ENCODE measurements around the gene EI24. TPM values are rescaled to one million over a fixed set of nuclear protein-coding genes. Genes with fewer than 3 reads are reported as not detected.
"Not testable (repeated sequence)": the region's sequence is repeated elsewhere in the genome, so short reads cannot be mapped to it uniquely, and the experiment has no call there.

The EI24 gene
- total RNA-seq, 2 experiments from 2014 or later: 28.7 to 29.1 TPM

DNA sequence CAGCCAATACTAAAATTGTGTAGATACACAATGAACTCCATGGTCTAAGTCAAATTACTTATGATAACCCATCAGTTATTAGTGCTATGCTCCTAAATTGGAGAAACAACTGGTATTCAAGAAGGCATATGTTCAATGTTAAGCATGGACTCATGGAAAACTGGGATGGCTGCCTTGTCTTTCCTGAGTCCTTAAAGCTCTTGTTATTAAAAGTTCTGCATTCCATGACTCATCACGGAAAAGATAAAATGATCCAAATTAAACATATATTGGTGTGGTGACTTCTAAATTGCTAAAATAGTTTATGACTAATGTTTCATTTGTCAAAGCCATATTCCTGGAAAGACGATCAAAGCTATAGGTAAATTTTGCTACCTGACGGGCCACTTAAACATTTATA is 9.4 kb upstream of the EI24 start:
- peaks cover 9% of the 10 kb centered on the region for H3K9me3 Mint-ChIP-seq
- POLR2A ChIA-PET: no interaction called here
- H3K27me3 Mint-ChIP-seq: peaks cover 2% of the 10 kb centered on the region
- H3K36me3 Mint-ChIP-seq: peaks cover 4% of the 10 kb centered on the region
- intact Hi-C loops (cut with micrococcal nuclease): no loop called here
- no peak overlapping the region for H3K27ac Mint-ChIP-seq
- no peak for DNase-seq
- CTCF ChIA-PET: no interaction called here
- no peak overlapping the region for H3K4me3 Mint-ChIP-seq
- no peaks in the 10 kb centered on the region for H3K4me1 Mint-ChIP-seq (ENCODE audit: low read depth)

DNA sequence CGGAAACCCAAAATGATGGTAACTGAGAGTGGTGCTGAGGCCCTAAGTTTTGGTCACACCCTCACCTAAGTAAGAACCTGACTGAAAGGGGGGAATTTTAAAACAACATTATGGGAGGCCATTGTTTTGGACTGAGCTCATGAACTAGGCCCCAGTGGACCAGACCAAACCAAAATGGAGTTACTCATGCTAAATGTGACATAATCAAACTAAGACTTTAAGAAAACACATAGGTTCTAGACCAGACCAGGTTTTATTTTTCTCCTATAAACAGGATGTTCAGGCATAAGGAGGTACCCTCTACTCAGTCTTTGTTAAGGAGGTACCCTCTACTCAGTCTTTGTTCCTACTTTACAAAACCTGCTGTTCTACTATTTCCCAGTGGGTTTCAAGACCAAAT is 7.4 kb upstream of the EI24 start:
- CTCF ChIA-PET: interaction anchor here (0.6 kb wide), 1 partner anchor 378 kb away, joined by 4 read pairs; no protein-coding TSS in a partner anchor
- no peak for DNase-seq
- POLR2A ChIA-PET: no interaction called here
- Mint-ChIP-seq H3K4me3 (no peak overlapping the region), H3K27ac (no peak overlapping the region), H3K9me3 (no peaks in the 10 kb centered on the region), H3K4me1 (ENCODE audit: low read depth) (no peaks in the 10 kb centered on the region), H3K36me3 (no peaks in the 10 kb centered on the region), H3K27me3 (no peaks in the 10 kb centered on the region)
- intact Hi-C loops (cut with micrococcal nuclease): no loop called here

DNA sequence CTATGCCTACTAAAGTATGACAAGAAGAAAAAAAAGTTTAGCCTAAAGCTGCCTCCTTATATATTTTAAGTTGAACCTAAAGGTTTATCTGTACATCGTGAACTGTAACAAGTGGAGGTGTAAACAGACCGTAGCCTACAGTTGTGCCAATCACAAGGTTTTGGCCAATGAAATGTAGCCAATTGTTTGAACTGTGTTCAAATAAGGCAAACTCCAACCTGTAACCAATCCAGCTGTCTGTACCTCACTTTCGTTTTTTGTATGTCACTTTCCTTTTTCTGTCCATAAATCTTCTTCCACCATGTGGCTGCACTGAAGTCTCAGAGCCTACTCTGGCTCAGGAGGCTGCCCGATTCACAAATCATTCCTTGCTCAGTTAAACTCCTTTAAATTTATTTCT is 6.8 kb upstream of the EI24 start:
- Mint-ChIP-seq H3K9me3 (no peaks in the 10 kb centered on the region), H3K36me3 (no peaks in the 10 kb centered on the region), H3K4me1 (ENCODE audit: low read depth) (no peaks in the 10 kb centered on the region), H3K4me3 (no peak overlapping the region), H3K27me3 (no peaks in the 10 kb centered on the region), H3K27ac (no peak overlapping the region)
- ChIA-PET CTCF (no interaction called here), POLR2A (no interaction called here)
- intact Hi-C loops (cut with micrococcal nuclease): no loop called here
- no peak for DNase-seq

DNA sequence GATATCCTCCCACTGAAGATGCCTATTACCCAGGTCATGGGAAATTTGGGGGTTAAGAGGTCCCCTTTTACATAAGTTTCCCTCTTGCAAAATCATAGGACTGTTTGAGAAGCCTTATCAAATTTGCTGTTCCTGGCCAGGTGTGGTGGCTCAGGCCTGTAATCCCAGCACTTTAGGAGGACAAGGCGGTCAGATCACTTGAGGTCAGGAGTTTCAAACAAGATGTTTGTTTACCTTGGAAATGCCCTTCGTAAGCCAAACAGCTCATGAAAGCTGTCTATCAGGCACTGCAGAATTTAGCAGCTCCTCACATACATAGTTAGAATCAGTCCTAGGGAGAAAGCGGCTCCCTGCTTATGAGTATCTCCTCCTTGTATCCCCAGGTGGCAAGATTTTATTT is 4.9 kb upstream of the EI24 start:
- ChIA-PET CTCF (no interaction called here), POLR2A (no interaction called here)
- intact Hi-C loops (cut with micrococcal nuclease): no loop called here
- Mint-ChIP-seq H3K27ac (no peak overlapping the region), H3K9me3 (no peaks in the 10 kb centered on the region), H3K36me3 (no peaks in the 10 kb centered on the region), H3K4me3 (no peak overlapping the region), H3K4me1 (ENCODE audit: low read depth) (peaks cover 2% of the 10 kb centered on the region), H3K27me3 (no peaks in the 10 kb centered on the region)
- no peak for DNase-seq

DNA sequence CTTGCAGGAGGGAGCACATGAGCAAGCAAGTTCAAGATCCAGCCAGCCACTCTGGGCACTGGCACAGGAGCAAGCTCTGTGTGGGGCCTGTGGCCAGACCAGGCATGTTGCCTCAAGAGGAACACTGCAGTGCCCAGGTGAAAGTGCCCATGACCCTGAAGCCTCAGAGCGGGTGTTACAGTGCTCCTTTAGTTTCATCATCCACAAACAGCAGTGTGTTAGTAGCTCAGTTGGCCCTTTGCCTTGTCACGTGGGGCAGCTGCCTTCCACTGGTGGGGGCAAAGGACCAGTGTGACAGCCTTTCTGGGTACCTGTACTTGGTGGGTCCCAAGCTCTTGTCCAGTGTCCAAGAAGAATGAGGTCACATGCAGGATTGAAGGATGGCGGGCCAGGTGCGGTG is 3.0 kb upstream of the EI24 start:
- Mint-ChIP-seq H3K27ac (no peak overlapping the region), H3K4me3 (no peak overlapping the region), H3K4me1 (ENCODE audit: low read depth) (peaks cover 14% of the 10 kb centered on the region), H3K27me3 (no peaks in the 10 kb centered on the region), H3K36me3 (peaks cover 2% of the 10 kb centered on the region), H3K9me3 (no peaks in the 10 kb centered on the region)
- intact Hi-C loops (cut with micrococcal nuclease): no loop called here
- no peak for DNase-seq
- ChIA-PET CTCF (no interaction called here), POLR2A (no interaction called here)

DNA sequence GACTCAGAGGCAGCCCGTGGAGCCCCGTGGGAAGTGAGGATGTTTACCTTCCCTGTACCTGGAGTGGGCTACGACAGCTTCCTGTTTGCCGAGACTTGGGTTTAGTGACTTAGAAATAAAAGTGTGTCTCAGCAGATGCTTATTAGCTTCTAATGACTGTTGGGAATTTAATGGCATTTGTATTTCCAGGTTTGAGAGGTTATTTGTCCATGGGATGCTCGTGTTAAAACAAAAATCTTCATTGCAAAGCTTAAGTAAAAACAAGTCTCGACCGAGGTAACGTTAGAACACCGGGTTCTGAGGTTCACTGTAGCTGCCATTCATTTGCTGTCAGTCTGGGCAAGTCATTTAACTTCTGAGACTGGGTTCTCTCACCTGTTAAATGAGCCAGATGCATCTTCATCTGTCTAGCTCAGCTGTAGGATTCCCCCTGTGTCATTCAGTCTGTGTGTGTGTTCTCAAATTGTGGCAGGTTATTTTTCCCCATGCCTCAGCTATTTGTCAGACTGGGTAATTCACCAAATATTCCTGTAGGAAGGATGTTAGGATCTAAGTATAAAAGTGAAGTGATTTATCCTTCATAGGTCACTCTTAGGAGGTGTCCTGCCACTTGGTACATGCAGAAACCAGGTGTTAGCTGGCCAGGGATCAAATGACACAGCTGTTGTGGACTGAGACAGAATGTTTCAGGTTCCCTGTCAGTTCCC is 791 bp downstream of the EI24 start:
- H3K27ac Mint-ChIP-seq: peak overlapping the region; percentile 91
- ChIA-PET CTCF (interaction anchor here (0.8 to 1.6 kb wide), 10 partner anchors 14 to 807 kb away, joined by 3 to 18 read pairs (median 4); partner anchors contain the start of genes CHEK1 and STT3A), POLR2A (interaction anchor here (1.1 to 3.8 kb wide), 7 partner anchors 11 to 947 kb away, joined by 3 to 72 read pairs (median 8); partner anchors contain the start of genes CHEK1, HYLS1, STT3A and TBRG1)
- H3K36me3 Mint-ChIP-seq: peaks cover 22% of the 10 kb centered on the region
- peak; percentile 43 for DNase-seq
- intact Hi-C loops (cut with micrococcal nuclease): loop anchor here (1.0 to 5.0 kb wide), 6 partner anchors 16 to 317 kb away; partner anchors contain the start of genes CHEK1, HYLS1 and STT3A
- peaks cover 21% of the 10 kb centered on the region for H3K4me1 Mint-ChIP-seq (ENCODE audit: low read depth)
- no peaks in the 10 kb centered on the region for H3K9me3 Mint-ChIP-seq
- no peaks in the 10 kb centered on the region for H3K27me3 Mint-ChIP-seq
- peak overlapping the region; percentile 92 for H3K4me3 Mint-ChIP-seq

DNA sequence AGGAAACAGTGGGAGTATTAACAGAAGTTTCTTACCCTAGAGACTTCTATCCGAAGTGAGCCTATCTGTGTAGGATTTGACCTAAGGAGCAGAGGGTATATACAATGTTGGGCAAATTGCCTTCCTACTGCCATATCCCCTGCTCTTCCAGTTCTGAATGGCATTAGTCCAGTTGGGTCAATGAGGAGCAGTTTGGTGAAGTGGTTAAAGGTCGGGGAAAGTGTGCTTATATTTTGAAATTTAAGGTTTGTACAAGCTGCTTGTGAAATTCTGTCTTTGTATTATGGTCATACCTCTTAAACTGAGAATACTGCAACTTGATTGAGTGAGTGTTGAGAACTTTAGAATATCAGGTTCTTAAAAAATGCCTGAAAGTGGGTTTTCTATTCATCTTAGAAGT is 1.7 kb downstream of the EI24 start:
- DNase-seq: no peak
- ChIA-PET POLR2A (interaction anchor here (1.5 to 3.8 kb wide), 5 partner anchors 10 to 316 kb away, joined by 5 to 72 read pairs (median 13); partner anchors contain the start of genes CHEK1, HYLS1 and STT3A), CTCF (no interaction called here)
- H3K4me1 Mint-ChIP-seq (ENCODE audit: low read depth): peaks cover 22% of the 10 kb centered on the region
- H3K27ac Mint-ChIP-seq: peak overlapping the region; percentile 34
- peak overlapping the region; percentile 92 for H3K4me3 Mint-ChIP-seq
- H3K27me3 Mint-ChIP-seq: no peaks in the 10 kb centered on the region
- intact Hi-C loops (cut with micrococcal nuclease): loop anchor here (1.0 to 5.0 kb wide), 4 partner anchors 15 to 57 kb away; partner anchors contain the start of gene CHEK1
- H3K36me3 Mint-ChIP-seq: peaks cover 27% of the 10 kb centered on the region
- H3K9me3 Mint-ChIP-seq: no peaks in the 10 kb centered on the region

DNA sequence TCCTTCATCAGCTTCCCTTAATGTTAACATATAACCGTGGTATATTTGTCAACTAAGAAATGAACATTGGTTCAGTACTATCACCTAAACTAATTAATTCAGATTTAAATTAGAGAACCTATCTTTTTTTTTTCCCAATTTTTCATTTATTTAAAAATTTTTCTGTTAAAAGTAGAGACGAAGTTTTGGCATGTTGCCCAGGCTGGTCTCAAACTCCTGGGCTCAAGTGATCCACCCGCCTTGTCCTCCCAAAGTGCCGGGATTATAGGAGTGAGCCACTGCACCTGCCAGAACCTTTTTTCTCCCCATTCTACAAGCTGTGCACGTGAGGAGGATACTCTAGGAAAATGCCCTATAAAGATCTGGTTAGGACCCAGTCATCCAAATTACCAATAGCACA is 3.6 kb downstream of the EI24 start:
- Mint-ChIP-seq H3K9me3 (no peaks in the 10 kb centered on the region), H3K36me3 (peaks cover 36% of the 10 kb centered on the region), H3K27ac (no peak overlapping the region), H3K4me1 (ENCODE audit: low read depth) (peaks cover 26% of the 10 kb centered on the region), H3K4me3 (no peak overlapping the region), H3K27me3 (no peaks in the 10 kb centered on the region)
- intact Hi-C loops (cut with micrococcal nuclease): loop anchor here (5.0 kb wide), 1 partner anchor 34 kb away; no protein-coding TSS in a partner anchor
- no peak for DNase-seq
- POLR2A ChIA-PET: interaction anchor here (0.7 kb wide), 1 partner anchor 15 kb away, joined by 5 read pairs; no protein-coding TSS in a partner anchor
- CTCF ChIA-PET: no interaction called here

DNA sequence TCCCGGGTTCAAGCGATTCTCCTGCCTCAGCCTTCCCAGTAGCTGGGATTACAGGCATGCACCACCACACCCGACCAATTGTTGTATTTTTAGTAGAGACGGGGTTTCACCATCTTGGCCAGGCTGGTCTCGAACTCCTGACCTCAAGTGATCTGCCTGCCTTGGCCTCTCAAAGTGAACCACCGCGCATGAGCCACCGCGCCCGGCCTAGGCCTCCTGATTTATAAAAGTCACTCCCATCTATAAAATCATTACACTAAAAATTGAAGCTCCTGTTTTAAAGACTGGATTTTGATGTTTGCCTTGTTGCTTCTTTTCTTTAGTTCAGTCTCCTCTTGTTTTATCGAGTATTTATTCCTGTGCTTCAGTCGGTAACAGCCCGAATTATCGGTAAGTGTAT is 7.9 kb downstream of the EI24 start:
- H3K4me1 Mint-ChIP-seq (ENCODE audit: low read depth); H3K4me3 Mint-ChIP-seq; H3K27ac Mint-ChIP-seq; intact Hi-C loops (cut with micrococcal nuclease); H3K9me3 Mint-ChIP-seq; H3K27me3 Mint-ChIP-seq; POLR2A ChIA-PET; CTCF ChIA-PET; DNase-seq: not testable (repeated sequence)
- H3K36me3 Mint-ChIP-seq: peaks cover 50% of the 10 kb centered on the region

DNA sequence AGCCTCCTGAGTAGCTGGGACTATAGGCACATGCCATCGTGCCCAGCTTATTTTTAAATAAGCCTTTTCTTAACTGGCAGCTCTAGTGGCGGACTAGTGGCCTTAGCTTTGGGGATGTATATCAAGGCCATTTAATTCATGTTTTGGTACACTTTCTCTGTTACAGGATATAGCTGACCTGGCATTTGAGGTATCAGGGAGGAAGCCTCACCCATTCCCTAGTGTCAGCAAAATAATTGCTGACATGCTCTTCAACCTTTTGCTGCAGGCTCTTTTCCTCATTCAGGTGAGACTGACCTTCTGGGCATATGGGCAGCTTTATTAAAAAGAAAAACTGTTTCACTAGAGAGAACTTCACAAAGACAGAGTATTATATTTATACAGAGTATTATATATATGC is 9.5 kb downstream of the EI24 start:
- no peaks in the 10 kb centered on the region for H3K9me3 Mint-ChIP-seq
- peaks cover 5% of the 10 kb centered on the region for H3K4me1 Mint-ChIP-seq (ENCODE audit: low read depth)
- CTCF ChIA-PET: no interaction called here
- intact Hi-C loops (cut with micrococcal nuclease): no loop called here
- H3K4me3 Mint-ChIP-seq: no peak overlapping the region
- POLR2A ChIA-PET: interaction anchor here (0.7 to 1.0 kb wide), 2 partner anchors 10 to 50 kb away, joined by 3 read pairs; partner anchors contain the start of gene EI24
- peaks cover 55% of the 10 kb centered on the region for H3K36me3 Mint-ChIP-seq
- no peak for DNase-seq
- H3K27ac Mint-ChIP-seq: no peak overlapping the region
- H3K27me3 Mint-ChIP-seq: no peaks in the 10 kb centered on the region

DNA sequence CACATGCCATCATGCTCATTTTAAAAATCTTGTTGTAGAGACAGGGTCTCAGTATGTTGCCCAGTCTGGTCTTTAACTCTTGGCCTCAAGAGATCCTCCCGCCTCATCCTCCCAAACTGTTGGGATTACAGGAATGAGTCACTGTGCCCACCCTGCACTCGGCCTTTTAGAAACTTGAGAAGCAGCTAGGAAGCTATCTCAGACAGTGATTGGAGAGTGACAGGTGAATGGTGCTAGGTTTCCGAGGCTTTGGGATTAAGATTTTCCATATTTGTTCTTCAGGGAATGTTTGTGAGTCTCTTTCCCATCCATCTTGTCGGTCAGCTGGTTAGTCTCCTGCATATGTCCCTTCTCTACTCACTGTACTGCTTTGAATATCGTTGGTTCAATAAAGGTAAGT is 10.5 kb downstream of the EI24 start:
- POLR2A ChIA-PET: no interaction called here
- CTCF ChIA-PET: no interaction called here
- intact Hi-C loops (cut with micrococcal nuclease): no loop called here
- no peak overlapping the region for H3K4me3 Mint-ChIP-seq
- H3K36me3 Mint-ChIP-seq: peaks cover 56% of the 10 kb centered on the region
- no peaks in the 10 kb centered on the region for H3K27me3 Mint-ChIP-seq
- no peak overlapping the region for H3K27ac Mint-ChIP-seq
- no peak for DNase-seq
- no peaks in the 10 kb centered on the region for H3K9me3 Mint-ChIP-seq
- peaks cover 5% of the 10 kb centered on the region for H3K4me1 Mint-ChIP-seq (ENCODE audit: low read depth)

DNA sequence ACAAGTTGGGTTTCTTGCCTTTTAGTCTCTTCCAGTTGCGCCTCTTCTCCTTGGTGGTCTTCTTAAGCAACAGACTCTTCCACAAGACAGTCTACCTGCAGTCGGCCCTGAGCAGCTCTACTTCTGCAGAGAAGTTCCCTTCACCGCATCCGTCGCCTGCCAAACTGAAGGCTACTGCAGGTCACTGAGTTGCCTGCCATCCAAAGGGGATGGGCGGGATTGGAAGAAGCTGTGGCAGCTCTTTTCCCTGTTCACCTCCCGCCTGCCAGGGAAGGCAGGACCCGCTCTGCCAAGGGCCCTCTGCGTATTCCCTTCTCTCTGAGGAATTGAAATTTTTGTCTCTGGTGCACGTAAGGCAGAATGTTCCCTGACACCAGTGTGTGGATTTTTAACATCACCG is 14.2 kb downstream of the EI24 start:
- no peaks in the 10 kb centered on the region for H3K9me3 Mint-ChIP-seq
- DNase-seq: no peak
- CTCF ChIA-PET: interaction anchor here (0.7 to 1.7 kb wide), 2 partner anchors 14 to 178 kb away, joined by 3 to 4 read pairs; partner anchors contain the start of gene EI24
- intact Hi-C loops (cut with micrococcal nuclease): no loop called here
- H3K4me1 Mint-ChIP-seq (ENCODE audit: low read depth): peaks cover 12% of the 10 kb centered on the region
- no peaks in the 10 kb centered on the region for H3K27me3 Mint-ChIP-seq
- no peak overlapping the region for H3K4me3 Mint-ChIP-seq
- no peak overlapping the region for H3K27ac Mint-ChIP-seq
- POLR2A ChIA-PET: no interaction called here
- H3K36me3 Mint-ChIP-seq: peaks cover 37% of the 10 kb centered on the region

DNA sequence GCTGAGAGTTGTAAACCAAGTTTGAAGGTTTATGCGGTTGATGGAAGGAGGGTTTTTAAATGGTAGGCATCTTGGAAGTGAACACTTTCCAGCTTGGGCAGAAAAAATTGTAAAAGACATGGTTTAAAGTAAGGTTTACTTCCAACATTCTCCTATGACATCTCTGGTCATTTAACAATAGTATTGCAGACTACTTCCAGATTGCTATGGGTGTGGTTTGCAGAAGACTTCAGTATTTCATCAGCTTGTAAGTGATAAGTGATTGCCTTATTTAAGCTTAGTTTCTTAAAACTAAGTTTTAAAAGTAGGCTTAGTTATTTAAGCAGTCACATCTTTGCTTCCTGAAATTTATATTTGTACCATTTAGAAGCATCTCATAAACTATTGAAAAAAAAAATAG is 16.2 kb downstream of the EI24 start:
- peaks cover 26% of the 10 kb centered on the region for H3K36me3 Mint-ChIP-seq
- H3K27ac Mint-ChIP-seq: no peak overlapping the region
- CTCF ChIA-PET: interaction anchor here (0.6 to 0.7 kb wide), 2 partner anchors 89 to 95 kb away, joined by 3 to 4 read pairs; no protein-coding TSS in a partner anchor

More for the DNA sequence above, 16.2 kb downstream of the EI24 start:
- no peaks in the 10 kb centered on the region for H3K27me3 Mint-ChIP-seq
- POLR2A ChIA-PET: interaction anchor here (2.4 kb wide), 1 partner anchor 15 kb away, joined by 8 read pairs; the partner anchor contains the start of gene EI24
- DNase-seq: no peak
- H3K4me1 Mint-ChIP-seq (ENCODE audit: low read depth): peaks cover 17% of the 10 kb centered on the region
- H3K4me3 Mint-ChIP-seq: no peak overlapping the region
- no peaks in the 10 kb centered on the region for H3K9me3 Mint-ChIP-seq
- intact Hi-C loops (cut with micrococcal nuclease): no loop called here
